Measurements from ENCODE around the gene IPO8.
"Not testable (repeated sequence)": the region's sequence is repeated elsewhere in the genome, so short reads cannot be mapped to it uniquely, and the experiment has no call there.

Gene IPO8

GRCh38 chr12:30687265-30687986 is 8.2 kb downstream of the IPO8 start:
- DNase-seq (ENCODE audit: low read depth): no peak

GRCh38 chr12:30679241-30679640 is 16.4 kb downstream of the IPO8 start:
- DNase-seq (ENCODE audit: low read depth): no peak

GRCh38 chr12:30678221-30678620 is 17.4 kb downstream of the IPO8 start:
- DNase-seq (ENCODE audit: low read depth): no peak

GRCh38 chr12:30661210-30661609 is 34.5 kb downstream of the IPO8 start:
- no peak for DNase-seq (ENCODE audit: low read depth)

- no peak for DNase-seq (ENCODE audit: low read depth)
Observed at GRCh38 chr12:30652034-30652696, 43.5 kb downstream of the IPO8 start.

- no peak for DNase-seq (ENCODE audit: low read depth)
Observed at GRCh38 chr12:30646821-30647220, 48.8 kb downstream of the IPO8 start.

GRCh38 chr12:30643366-30643765 is 52.3 kb downstream of the IPO8 start:
- DNase-seq (ENCODE audit: low read depth): no peak

- no peak for DNase-seq (ENCODE audit: low read depth)
Observed at GRCh38 chr12:30640392-30640791, 55.3 kb downstream of the IPO8 start.

GRCh38 chr12:30635385-30635784 is 60.3 kb downstream of the IPO8 start:
- no peak for DNase-seq (ENCODE audit: low read depth)

GRCh38 chr12:30631740-30632139 is 63.9 kb downstream of the IPO8 start:
- DNase-seq (ENCODE audit: low read depth): no peak

GRCh38 chr12:30630979-30631285 is 64.7 kb downstream of the IPO8 start:
- no peak for DNase-seq (ENCODE audit: low read depth)

- DNase-seq (ENCODE audit: low read depth): no peak
Observed at GRCh38 chr12:30630076-30630978, 65.3 kb downstream of the IPO8 start.

GRCh38 chr12:30626847-30627246 is 68.8 kb downstream of the IPO8 start:
- no peak for DNase-seq (ENCODE audit: low read depth)

- no peak for DNase-seq (ENCODE audit: low read depth)
Observed at GRCh38 chr12:30624009-30624408, 71.7 kb downstream of the IPO8 start.

GRCh38 chr12:30622509-30622908 is 73.2 kb downstream of the IPO8 start:
- DNase-seq (ENCODE audit: low read depth): no peak

GRCh38 chr12:30621663-30622241 is 73.9 kb downstream of the IPO8 start:
- DNase-seq (ENCODE audit: low read depth): not testable (repeated sequence)

GRCh38 chr12:30617346-30618016 is 78.2 kb downstream of the IPO8 start:
- no peak for DNase-seq (ENCODE audit: low read depth)

- no peak for DNase-seq (ENCODE audit: low read depth)
Observed at GRCh38 chr12:30614031-30614430, 81.6 kb downstream of the IPO8 start.

- DNase-seq (ENCODE audit: low read depth): no peak
Observed at GRCh38 chr12:30613119-30613830, 82.4 kb downstream of the IPO8 start.

- DNase-seq (ENCODE audit: low read depth): no peak
Observed at GRCh38 chr12:30610718-30611117, 85.0 kb downstream of the IPO8 start.

- DNase-seq (ENCODE audit: low read depth): not testable (repeated sequence)
Observed at GRCh38 chr12:30609819-30610218, 85.8 kb downstream of the IPO8 start.

All from activated T-cell treated with anti-CD3 and anti-CD28 coated beads for 1 hour (primary cell).